Type B pancreatic cell (in vitro differentiated cells): ENCODE results near the gene SH3BP1. TPM values are rescaled to one million over a fixed set of nuclear protein-coding genes. Genes with fewer than 3 reads are reported as not detected.

Experiments
- DNase-seq: peaks from one replicate; pipeline ENCODE4 v3.0.0; 2021; ENCODE audit warnings: mixed read lengths; ENCODE audit not compliant: unreplicated experiment; ENCODE audit errors: extremely low spot score
- H3K27ac Mint-ChIP-seq: 2 replicates; pipeline ENCODE4 v1.8.0; 2021; ENCODE audit warnings: mild to moderate bottlenecking, mixed read lengths
- H3K27me3 Mint-ChIP-seq: 2 replicates; pipeline ENCODE4 v1.8.0; 2021; ENCODE audit warnings: mixed read lengths
- H3K36me3 Mint-ChIP-seq: 2 replicates; pipeline ENCODE4 v1.8.0; 2021; ENCODE audit warnings: mixed read lengths
- H3K4me1 Mint-ChIP-seq: one replicate; pipeline ENCODE4 v1.8.0; 2021; ENCODE audit warnings: mixed read lengths; ENCODE audit not compliant: unreplicated experiment
- H3K4me3 Mint-ChIP-seq: 2 replicates; pipeline ENCODE4 v1.8.0; 2021; ENCODE audit warnings: mild to moderate bottlenecking, mixed read lengths
- H3K9me3 Mint-ChIP-seq: 2 replicates; pipeline ENCODE4 v1.8.0; 2021; ENCODE audit warnings: mixed read lengths
- CTCF ChIP-seq: fragments of 200-600 bp; sonication (generic); conservative IDR thresholded peaks from 2 replicates; pipeline ENCODE4 v1.5.0; 2021; ENCODE audit warnings: antibody characterized with exemption, mild to moderate bottlenecking
- total RNA-seq: library from RNA; stranded (reverse); gene quantifications from 2 replicates; pipeline ENCODE4 v1.2.1, GENCODE V29; 2021; ENCODE audit warnings: low replicate concordance

Gene SH3BP1
- total RNA-seq, 1 donor from 2014 or later = 30.0 TPM

GRCh38 chr22:37618674-37619073, 20.8 kb upstream of the SH3BP1 start:
- H3K9me3 Mint-ChIP-seq = no peaks in the 10 kb centered on the region
- DNase-seq = no peak
- no peak overlapping the region for H3K4me3 Mint-ChIP-seq
- no peaks in the 10 kb centered on the region for H3K27me3 Mint-ChIP-seq
- H3K27ac Mint-ChIP-seq = no peak overlapping the region
- H3K4me1 Mint-ChIP-seq = peaks cover 2% of the 10 kb centered on the region
- H3K36me3 Mint-ChIP-seq = no peaks in the 10 kb centered on the region
- no peak for TF ChIP-seq CTCF

DNA sequence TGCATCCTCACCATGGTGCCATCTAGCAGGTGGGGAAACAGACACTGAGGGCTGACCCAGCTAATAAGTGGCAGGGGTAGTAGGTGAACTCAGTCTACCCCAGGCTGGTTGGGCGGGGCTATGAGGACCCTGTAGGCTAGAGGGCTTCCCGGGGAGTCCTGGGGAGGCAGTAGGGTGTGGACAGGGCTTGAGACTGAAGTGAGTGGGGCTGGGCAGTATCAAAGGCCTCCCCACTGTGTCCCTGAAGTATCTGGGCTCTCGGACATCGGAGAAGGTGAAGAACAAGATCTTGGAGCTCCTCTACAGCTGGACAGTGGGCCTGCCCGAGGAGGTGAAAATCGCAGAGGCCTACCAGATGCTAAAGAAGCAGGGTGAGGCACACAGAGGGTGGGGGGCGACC, 19.5 kb upstream of the SH3BP1 start:
- peaks cover 4% of the 10 kb centered on the region for H3K4me1 Mint-ChIP-seq
- H3K9me3 Mint-ChIP-seq = no peaks in the 10 kb centered on the region
- no peak for DNase-seq
- H3K27me3 Mint-ChIP-seq = no peaks in the 10 kb centered on the region
- no peak for TF ChIP-seq CTCF
- H3K36me3 Mint-ChIP-seq = peaks cover under 1% of the 10 kb centered on the region
- H3K27ac Mint-ChIP-seq = no peak overlapping the region
- no peak overlapping the region for H3K4me3 Mint-ChIP-seq

DNA sequence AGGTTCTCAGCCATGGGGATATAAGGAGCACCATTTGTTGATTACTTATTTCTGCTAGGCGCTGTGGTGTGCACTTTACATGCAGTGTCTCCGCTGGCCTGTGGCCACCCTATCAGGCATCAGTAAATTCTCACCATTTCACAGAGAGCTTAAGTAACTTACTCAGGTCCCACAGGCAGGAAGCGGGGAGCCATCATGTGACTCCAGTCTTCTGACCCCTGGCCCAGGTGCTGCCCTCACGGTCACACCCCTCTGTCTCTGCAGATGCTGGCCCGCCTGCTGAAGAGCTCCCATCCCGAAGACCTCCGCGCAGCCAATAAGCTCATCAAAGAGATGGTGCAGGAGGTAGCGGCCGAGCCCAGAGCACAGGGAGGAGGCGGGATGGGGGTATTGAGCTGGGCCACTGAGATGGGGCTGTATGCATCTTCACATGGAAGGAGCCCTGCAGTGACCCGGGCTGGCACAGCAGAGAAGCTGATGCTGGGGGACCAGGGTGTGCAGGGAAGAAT, 18.1 kb upstream of the SH3BP1 start:
- TF ChIP-seq CTCF = no peak
- DNase-seq = no peak
- Mint-ChIP-seq H3K27ac (no peak overlapping the region), H3K4me3 (no peak overlapping the region), H3K27me3 (no peaks in the 10 kb centered on the region), H3K36me3 (peaks cover 4% of the 10 kb centered on the region), H3K4me1 (peaks cover 8% of the 10 kb centered on the region), H3K9me3 (no peaks in the 10 kb centered on the region)

- Mint-ChIP-seq H3K9me3 (no peaks in the 10 kb centered on the region), H3K27ac (peak overlapping the region; percentile 77), H3K27me3 (no peaks in the 10 kb centered on the region), H3K4me3 (peak overlapping the region; percentile 31), H3K4me1 (peaks cover 8% of the 10 kb centered on the region), H3K36me3 (peaks cover 4% of the 10 kb centered on the region)
- DNase-seq = no peak
- peak; percentile 93 for TF ChIP-seq CTCF
These were observed 16.1 kb upstream of the SH3BP1 start for GRCh38 chr22:37623075-37624016.

GRCh38 chr22:37624017-37624365, 15.5 kb upstream of the SH3BP1 start:
- TF ChIP-seq CTCF = no peak
- peaks cover 4% of the 10 kb centered on the region for H3K36me3 Mint-ChIP-seq
- no peaks in the 10 kb centered on the region for H3K9me3 Mint-ChIP-seq

More at GRCh38 chr22:37624017-37624365, 15.5 kb upstream of the SH3BP1 start:
- H3K27ac Mint-ChIP-seq = peak overlapping the region; percentile 77
- H3K4me3 Mint-ChIP-seq = no peak overlapping the region
- H3K27me3 Mint-ChIP-seq = no peaks in the 10 kb centered on the region
- peaks cover 8% of the 10 kb centered on the region for H3K4me1 Mint-ChIP-seq
- DNase-seq = no peak
